HG03520 (cell line): ENCODE results near the gene WDR53.
"Not testable (repeated sequence)": the region's sequence is repeated elsewhere in the genome, so short reads cannot be mapped to it uniquely, and the experiment has no call there.

Experiments used
- ATAC-seq: cut with Tn5 transposase; IDR thresholded peaks from one replicate; pipeline ENCODE4 v1.9.1; 2021; ENCODE audit warnings: mild to moderate bottlenecking, moderate library complexity; ENCODE audit not compliant: unreplicated experiment

Gene WDR53

DNA sequence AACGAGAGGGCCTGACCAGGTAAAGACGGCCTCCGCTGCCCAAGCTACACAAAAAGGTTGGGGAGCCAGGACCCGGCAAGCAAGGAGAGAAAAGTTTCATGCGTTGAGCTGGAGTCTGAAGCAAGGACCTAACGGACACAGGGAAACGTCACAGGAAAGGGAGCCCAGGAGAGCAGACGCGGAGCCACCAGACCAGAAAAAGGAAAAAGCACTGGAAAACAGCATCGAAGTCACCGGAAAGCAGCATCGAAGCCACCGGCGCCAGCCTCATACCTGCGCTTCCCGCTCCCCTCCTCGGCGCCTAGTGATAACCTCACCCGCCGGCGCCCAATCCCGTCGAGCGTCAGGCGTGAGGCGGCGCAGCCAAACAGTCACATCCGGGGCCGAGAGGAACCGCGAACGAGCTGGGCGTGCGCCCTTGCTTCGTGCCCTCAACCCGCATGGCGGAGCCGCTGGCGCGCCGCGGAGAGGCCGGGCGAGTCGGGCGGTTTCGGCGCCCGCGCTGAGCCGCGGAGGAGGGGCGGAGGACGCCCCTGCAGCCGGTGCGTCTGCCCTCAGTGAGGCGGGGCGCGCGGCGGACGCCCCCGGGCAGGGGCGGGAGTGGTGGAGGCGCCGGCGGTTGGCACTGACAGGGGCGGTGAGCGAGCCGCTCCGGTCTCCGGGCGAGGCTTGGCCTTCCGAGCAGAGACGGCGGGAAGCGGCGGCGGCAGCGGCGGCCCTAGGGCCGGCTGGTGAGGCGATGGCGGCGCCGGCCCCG, at the start of gene WDR53, which contains the start of gene FBXO45:
TSS of gene WDR53 (minus strand) at position 309 of the 757 bp plus-strand sequence. CDS start 7,079 bp downstream, outside the sequence.
TSS of gene FBXO45 (plus strand) at position 415 of the 757 bp plus-strand sequence. CDS start at position 740, 325 bp downstream.
- ATAC-seq, result peak; percentile 93

DNA sequence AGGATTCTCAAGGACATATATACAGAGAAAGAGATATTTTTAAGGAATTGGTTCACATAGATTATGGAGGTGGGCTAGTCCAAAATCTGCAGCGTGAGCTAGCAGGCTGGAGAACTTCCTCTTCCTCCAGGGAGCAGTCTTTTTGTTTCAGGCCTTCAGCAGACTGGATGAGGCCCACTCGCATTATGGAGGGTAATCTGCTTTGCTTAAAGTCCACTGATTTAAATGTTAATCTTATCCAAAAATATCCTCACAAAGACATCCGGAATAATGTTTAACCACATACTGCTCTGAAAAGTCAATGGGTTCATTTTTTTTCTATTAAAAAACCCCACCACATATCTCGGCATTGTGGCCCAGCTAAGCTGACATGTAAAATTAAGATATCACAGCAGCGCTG, 48.9 kb upstream of the WDR53 start:
- ATAC-seq, result no peak

DNA sequence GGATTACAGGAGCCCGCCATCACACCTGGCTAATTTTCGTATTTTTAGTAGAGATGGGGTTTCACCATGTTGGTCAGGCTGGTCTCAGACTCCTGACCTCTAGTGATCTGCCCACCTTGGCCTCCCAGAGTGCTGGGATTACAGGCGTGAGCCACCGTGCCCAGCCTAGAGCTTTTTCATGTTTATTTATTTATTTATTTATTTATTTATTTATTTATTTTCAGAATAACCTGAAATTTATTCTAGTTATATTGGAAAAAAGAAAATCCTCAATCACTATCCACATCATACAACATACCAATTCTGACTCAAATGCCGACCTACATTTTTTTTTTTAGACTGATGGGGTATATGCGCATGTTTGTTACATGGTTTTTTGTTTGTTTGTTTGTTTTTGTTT, 46.9 kb upstream of the WDR53 start:
- ATAC-seq, result not testable (repeated sequence)

DNA sequence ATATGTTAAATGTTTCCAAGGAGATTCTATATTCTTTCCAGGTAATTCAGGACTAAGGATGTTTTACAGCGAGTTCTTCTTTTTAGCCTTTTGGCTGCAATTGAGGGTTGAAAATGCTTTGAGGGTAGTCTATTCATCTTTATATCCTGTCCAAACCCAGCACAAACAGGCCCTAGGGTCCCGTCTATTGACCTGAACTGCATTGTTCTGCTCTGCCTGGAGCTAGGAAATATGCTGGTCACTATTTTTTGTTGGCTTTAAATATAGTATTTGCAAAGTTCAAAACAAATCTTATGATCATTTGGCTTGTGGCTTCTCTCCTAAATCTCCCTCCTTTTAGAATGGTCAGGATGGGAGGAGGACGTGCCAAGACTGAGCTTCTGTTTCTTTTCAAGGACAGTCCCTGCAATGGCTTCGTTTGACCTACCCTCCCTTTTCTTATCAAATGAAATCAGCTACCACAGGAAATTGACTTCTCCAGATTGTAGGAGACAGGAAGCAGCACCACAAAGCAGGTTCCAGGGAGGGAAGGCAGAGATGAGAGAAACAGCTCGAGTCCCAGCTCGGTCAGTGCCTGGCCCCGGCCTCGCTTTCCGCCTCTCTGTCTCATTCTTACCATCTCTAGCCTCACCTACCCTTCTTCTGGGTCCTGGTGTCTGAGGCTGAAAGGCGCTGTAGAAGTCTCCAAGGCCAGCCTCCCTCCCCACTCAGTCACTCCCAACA, 43.6 kb upstream of the WDR53 start:
- no peak for ATAC-seq

DNA sequence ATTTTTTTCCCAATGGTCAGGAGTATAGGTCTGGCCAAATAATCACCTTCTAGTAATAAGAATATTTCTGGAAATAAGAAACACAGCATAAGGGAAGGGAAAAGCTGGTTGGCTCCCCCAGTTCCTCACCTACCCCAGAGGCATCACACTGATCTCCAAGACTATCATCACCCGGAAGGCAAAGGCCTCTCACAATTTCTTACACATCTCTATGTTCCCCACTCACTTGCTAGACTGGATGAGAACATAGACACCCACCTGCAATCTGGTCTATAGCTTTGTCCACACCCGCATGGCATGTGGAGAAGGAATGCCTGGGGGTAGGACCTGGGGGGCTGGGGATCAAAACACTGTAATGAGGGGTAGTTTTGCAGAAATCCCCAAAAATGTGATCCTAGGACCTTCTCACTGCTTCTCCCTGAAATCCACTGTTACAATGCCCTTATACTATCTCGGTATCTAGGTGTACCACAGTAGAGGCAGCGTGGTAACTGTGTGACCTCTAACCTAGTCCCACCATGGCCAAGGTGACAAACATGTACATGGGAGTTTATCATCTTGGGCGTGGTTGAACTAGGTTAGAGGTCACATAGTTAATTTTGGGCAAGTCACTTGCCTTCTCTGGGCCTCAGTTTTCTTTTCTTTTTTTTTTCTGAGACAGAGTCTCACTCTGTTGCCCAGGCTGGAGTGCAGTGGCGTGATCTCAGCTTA, 41.6 kb upstream of the WDR53 start:
- no peak for ATAC-seq

DNA sequence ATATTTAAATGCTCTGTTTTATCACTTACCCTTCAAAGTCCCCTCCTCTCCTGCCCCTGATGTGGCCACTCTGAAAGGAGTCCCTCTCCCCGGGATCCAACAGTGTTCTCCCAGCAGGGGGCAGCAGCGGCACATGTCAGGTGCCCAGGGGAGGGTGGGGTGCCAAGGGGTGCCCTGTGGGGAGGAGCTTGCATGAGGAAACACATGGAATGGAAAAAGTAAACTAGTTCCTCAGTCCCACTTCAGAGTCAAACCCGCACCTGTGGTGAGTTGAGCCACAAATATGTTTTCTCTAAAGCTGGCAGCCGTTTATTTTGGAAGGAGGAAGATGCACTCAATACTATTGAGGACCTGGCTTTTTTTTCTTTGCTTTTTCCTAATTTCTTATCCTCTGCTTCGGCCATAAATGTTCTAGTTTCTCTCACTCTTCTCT, 41.0 kb upstream of the WDR53 start:
- ATAC-seq, result no peak

DNA sequence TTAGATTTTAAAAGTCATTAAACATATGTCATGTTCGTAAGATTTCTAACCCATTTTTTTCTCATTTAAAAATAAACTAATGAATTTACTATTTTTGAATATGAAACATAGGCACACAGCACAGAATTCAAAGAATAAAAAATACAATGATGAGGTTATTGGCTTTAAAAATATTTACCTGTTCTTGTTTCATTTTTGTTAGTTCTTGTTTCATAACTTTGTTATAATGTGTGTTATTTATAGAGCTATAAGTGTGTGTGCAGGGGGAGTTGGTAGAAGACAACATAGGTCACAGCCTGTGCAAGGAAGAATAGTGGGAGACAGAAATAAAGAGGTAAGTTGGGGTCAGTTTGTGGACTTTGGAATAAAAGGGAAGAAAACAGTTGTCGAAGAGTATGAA, 40.3 kb upstream of the WDR53 start:
- ATAC-seq, result no peak

DNA sequence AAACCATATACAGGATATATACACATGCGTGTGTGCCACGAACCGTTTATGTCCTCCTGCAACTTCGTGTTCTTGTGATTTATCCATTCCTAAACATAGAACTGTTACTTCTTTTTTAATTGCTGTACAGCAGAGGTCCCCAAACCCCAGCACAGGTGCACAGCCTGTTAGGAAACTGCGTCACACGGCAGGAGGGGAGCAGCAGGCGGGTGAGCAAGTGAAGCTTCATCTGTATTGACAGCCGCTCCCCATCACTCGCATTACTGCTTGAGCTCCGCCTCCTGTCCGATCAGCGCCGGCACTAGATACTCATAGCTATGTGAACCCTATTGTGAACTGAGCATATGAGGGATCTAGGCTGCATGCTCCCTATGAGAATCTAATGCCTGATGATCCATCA, 36.2 kb upstream of the WDR53 start:
- ATAC-seq, result no peak

DNA sequence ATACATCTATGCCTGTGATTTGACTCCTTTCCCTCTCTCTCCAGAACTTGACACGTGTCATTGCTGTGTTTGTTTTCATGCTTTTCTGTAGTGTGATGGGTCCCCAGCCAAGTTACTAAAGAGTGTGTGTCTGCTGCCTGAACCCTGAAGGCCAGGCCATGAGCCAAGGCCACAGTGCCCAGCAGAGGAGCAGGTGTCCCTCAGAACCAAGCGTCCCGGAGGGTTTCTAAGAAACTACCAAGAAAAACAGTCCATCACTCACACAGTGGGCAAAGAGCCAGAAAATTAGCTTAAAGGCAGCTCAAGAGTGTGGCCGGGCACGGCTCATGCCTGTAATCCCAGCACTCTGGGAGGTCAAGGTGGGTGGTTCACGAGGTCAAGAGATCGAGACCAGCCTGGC, 35.3 kb upstream of the WDR53 start:
- no peak for ATAC-seq

DNA sequence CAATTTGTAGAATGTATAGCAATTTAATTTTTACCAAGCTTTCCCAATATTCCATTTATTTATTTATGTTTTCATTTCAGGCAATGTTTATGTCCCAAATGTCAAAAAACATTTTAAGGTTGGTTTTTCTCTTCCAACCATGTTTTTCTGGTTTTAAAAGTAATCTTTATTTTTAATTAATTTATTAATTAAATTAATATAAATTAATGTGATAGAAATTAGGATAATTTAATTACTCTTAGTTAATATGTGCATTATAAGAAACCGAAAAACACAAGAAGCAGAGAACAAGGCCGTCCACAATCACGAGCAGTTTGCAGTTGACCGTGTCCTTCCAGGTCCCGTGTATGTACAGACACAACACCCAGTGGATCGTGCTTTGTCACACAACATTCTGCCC, 34.3 kb upstream of the WDR53 start:
- no peak for ATAC-seq

DNA sequence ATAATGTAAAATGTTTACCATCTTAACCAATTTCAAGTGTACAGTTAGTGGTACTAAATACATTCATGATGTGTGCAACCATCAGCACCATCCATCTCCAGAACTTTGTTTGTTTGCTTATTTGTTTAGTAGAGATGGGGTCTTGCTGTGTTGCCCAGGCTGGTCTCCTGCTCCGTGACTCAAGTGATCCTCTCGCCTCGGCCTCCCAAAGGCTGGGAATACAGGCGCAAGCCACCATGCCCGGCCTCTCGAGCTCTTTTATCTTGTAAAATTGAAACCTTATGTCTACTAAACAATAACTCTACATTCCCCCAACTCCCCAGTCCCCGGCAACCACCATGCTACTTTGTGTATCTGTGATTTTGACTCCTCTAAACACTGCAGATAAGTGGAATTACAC, 32.0 kb upstream of the WDR53 start:
- no peak for ATAC-seq

DNA sequence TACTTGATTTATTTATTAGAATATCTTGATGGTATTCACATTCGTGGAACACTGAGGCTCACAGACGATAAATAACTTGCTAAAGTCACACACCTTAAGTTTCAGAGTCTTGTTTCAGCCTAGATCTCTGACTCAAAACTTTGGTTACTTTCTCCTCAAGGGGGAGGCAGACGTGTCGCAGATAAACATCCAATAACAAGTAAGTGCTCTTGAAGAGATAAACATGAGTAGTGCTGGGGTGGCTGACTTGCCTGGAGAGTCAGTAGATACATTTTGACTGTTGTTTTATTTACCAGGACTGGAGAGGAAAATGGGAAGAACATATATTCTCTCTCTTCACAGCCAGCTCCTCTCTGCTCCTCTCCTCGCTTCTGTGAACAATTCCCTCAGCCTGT, 31.4 kb upstream of the WDR53 start:
- no peak for ATAC-seq

DNA sequence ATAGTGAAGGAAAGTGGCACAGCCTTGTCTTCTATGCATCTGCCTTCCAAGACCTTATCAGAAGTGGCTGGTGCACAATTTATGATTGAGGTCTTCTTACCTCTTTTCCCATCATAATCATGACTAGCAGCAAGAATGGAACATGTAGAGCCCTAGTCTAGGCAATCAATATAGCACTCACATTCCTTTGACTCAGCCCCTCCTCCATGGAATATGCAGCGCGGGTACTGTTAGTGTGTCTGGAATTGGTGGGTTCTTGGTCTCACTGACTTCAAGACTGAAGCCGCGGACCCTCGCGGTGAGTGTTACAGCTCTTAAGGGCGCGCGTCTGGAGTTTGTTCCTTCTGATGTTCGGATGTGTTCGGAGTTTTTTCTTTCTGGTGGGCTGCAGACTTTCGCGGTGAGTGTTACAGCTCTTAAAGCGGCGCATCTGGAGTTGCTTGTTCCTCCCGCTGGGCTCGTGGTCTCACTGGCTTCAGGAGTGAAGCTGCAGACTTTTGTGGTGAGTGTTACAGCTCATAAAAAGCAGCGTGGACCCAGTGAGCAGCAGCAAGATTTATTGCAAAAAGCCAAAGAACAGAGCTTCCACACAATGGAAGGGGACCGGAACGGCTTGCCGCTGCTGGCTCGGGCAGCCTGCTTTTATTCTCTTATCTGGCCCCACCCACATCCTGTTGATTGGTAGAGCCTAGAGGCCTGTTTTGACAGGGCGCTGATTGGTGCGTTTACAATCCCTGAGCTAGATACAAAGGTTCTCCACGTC, 29.8 kb upstream of the WDR53 start:
- ATAC-seq, result not testable (repeated sequence)

DNA sequence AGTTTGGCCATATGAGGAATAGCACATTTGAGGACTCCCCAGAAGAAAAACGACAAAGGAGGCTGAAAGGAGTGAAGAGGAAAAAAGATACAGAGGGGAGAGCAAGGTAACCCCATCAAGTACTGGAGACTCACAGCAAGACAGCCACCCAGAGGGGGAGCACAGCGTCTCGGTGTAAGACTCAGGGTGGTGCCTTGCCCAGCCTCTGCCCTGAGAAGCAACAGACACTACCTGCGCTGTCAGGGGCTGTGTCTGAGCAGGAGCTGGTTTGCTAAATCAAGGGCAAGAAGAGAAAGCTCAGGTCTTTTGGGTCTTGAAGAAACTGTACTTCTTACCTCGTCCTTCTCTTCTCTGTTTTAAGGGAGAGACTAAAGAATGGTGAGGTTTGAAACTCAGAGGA, 28.0 kb upstream of the WDR53 start:
- no peak for ATAC-seq

DNA sequence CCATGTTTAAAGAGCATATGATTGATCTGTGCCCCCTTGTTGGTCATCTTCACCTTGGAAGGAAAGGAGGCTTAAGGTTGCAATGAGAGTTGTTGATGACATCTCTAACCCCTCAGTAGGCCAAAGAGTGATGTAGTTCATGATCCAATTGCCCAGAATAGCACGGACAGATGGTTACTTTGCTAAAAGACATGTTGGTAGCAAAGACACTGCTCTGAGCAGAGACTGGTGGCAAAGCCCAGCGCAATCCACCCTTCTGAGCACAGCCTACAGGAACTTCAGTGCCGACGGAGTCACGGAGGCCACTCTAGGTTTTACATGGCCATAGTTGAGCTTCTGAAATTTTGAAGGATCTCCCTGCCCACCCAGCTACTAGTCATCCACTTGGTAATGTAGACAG, 21.9 kb upstream of the WDR53 start:
- ATAC-seq, result no peak

DNA sequence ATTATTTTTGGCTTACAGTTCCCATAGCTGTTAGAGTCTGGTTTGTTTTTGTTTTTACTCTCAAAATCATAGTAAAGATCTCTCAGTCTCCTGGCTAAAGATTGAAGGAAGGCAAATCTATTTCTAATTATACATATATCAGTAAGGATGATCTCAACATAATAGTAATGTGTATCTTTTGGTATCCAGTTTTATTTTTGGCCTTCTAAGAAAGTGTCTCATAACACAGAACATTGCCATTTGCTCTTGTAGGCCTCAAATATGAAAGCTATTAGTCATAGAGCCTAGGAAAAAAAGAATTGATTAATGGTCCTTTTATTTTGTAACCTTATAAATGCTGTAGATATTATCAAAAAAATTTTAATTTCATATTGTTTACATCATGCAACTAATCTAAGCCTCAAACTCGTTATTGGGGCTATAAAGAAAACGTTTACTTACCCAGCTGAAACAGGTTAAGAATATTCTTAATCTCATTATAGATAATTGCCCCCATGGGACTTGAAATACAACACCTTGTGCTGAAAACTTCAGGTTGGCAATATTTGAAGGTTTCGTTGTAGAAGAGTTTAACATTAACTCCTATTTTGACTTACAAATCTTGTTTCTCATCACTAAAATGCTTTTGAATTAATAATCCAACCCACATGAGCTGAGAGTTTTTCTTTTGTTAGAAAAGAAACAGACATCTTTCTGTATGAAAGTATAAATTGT, 16.8 kb upstream of the WDR53 start:
- ATAC-seq, result no peak

DNA sequence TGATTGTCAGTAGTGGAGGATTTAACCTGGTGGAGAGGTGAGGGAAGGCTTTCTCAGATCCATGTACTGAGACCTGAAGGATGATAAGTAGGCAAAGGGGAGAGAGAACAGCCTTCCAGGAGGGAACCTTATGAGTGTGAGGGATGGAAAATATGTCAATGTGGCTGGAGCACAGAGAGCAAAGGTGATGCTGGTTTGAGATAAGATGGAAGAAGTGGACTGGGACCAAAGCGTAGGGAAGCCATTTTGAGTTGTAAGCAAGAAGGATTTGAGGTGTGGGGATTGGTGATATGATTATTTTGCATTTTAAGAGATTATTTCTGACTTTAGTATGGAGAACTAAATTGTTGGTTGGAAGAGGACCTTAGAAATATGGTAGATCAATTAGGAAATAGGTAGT, 4.0 kb upstream of the WDR53 start:
- ATAC-seq, result no peak

DNA sequence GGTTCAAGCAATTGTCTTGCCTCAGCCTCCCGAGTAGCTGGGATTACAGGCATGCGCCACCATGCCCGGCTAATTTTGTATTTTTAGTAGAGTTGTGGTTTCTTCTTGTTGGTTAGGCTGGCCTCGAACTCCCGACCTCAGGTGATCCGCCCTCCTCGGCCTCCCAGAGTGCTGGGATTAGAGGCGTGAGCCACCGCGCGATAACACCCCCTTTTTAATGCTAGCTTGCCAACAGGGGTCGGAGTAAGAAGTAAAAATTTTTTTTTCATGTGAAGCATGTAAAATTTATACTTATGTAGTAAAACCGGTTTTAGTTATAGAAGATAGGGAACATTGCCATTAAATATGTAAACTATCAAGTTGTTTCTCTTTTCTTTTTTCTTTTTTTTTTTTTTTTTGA, 2.0 kb upstream of the WDR53 start:
- not testable (repeated sequence) for ATAC-seq

DNA sequence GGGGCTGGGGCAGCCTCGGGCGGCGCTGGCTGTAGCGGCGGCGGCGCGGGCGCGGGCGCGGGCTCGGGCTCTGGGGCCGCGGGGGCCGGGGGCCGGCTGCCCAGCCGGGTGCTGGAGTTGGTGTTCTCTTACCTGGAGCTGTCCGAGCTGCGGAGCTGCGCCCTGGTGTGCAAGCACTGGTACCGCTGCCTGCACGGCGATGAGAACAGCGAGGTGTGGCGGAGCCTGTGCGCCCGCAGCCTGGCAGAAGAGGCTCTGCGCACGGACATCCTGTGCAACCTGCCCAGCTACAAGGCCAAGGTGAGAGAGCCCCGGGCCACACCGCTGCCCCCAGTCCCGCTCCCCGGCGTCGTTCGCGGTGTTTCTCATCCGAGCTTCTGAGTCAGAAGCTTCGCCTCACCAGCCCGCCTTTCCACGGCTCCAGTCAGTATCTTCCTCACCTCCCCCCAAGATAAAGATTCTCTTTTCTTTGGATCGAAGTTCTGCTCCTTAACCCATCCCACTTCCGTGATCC, 706 bp upstream of the WDR53 start:
- peak; percentile 38 for ATAC-seq

DNA sequence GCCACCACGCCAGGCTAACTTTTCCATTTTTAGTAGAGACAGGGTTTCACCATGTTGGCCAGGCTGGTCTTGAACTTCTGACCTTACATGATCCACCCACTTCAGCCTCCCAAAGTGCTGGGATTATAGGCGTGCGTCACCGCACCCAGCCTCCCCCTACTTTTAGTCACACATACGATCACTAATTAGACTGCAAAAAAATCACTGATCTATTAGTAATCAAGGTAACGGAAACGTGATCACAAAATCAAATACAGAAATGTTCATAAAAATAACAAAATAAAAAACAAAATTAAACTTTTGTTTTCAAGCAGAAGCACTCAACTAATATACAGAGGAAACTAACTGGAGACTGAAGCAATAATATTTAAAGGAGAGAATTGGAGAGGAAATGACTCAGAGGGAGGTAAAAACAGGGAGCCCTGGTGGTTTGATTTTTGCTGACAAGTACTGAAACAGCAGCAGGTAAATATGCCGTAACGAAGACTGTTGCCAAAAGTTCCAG, 4.6 kb downstream of the WDR53 start:
- no peak for ATAC-seq
